Stimulated activated CD4-positive, alpha-beta T cell treated with anti-CD3 and anti-CD28 coated beads, Interleukin-12 subunit alpha, Interleukin-12 subunit beta, amount 100 ng/mL, for 48 hours (primary cell): Measurements from ENCODE around the gene CLDN6.

ENCODE experiments used
- DNase-seq, 3 donors: peaks; one replicate each; pipeline ENCODE4 v3.0.0-alpha.2; 2020; ENCODE audit warnings: low read depth in 2 of 3, low spot score in 1 of 3

Gene CLDN6

GRCh38 chr16:2988590-2989099, 29.3 kb downstream of the CLDN6 start:
- no peak for DNase-seq

GRCh38 chr16:2987833-2988232, 30.1 kb downstream of the CLDN6 start:
- DNase-seq = no peak

GRCh38 chr16:2987286-2987685, 30.7 kb downstream of the CLDN6 start:
- DNase-seq = no peak

DNA sequence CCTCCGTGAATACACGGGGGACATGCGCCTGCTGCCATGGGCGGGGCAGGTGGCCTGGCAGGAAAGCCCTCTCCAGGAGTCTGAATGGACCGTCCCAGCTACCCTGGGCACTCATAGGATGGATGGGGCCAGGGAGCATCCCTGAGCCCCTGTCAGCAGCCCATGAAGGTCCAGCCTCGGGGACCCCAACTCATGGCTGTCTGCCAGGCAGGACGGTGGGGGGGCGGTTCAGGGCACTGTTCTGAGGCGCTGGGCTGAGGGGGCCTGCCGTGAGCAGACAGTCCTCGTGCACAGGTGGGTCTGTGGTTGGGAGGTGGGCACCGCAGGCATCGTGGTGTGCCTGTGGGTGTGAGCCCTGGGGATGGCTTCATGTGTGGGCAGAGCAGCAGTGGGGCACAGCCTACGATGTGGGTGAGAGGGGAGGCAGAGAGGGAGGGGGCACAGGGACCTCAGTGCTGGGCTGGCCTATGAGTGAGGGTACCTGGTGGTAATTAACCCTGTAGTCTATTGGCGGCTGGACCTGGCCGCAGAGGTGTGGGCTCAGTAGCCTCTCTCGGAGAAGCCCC, 31.3 kb downstream of the CLDN6 start:
- DNase-seq = no peak

GRCh38 chr16:2985893-2986355, 32.1 kb downstream of the CLDN6 start:
- DNase-seq = no peak

GRCh38 chr16:2985462-2985861, 32.5 kb downstream of the CLDN6 start:
- no peak for DNase-seq

- peak; percentile 64 to 77 (median 73) for DNase-seq
Observed at GRCh38 chr16:2983706-2984136, 34.3 kb downstream of the CLDN6 start.

DNA sequence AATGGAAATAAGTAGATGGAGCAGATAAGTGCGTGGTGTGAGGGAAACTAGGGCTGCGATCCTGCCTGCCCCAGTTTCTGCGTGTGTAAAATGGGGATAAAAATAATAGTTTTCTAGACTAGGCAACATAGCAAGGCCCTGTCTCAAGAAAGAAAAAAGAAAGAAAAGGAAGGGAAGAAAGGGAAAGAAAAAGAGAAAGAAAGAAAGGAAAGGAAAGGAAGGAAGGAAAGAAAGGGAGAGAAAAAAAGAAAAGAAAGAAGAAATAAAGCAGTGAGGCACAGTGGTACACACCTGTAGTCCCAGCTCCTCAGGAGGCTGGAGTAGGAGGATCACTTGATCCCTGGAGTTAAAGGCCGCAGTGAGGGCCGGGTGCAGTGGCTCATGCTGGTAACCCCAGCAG, 35.6 kb downstream of the CLDN6 start:
- DNase-seq = no peak

DNA sequence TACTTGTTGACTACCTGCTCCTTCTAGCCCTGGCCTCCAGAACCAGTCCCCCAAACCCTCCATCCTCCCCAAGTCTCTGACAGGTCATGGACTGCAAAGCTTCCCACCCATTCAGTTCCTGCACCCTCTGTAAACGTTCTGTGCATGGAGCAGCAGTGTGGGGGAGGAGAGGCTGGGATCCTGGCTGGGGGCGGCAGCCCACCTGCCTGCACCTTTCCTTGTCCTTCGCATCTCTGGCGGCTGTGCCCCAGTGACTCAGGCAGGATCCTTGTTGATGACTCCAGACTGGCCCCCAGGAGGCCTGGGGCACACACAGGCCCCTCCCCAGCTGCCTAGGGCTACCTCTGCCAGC, 36.1 kb downstream of the CLDN6 start:
- no peak for DNase-seq

DNA sequence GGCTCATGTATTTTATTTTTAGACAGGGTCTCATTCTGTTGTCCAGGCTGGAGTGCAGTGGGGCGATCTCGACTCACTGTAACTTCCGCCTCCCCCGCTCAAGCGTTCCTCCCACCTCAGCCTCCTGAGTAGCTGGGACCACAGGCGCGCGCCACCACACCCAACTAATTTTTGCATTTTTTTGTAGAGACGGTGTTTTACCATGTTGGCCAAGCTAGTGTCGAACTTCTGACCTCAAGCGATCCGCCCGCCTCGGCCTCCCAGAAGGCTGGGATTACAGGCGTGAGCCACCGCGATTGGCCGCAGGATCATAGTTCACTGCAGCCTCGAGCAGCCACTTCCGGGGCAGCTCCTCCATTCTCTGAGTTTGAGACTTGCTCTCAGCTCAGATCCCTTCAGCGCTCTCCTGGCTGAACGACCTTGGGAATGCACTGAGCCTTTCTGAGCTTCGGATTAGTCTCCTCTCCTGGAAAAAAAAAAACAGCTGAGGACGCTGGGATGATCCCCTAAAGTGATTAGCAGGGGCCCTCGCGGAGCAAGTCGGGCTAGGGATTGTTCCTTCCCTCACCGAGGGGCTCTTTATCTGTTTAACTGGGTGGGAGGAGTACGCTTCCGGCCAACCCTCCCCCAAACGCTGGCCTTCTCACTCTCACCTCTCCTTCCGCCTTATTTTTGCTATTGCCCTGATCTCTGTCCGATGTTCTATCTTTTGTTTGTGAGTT, 36.6 kb downstream of the CLDN6 start:
- DNase-seq = no peak

DNA sequence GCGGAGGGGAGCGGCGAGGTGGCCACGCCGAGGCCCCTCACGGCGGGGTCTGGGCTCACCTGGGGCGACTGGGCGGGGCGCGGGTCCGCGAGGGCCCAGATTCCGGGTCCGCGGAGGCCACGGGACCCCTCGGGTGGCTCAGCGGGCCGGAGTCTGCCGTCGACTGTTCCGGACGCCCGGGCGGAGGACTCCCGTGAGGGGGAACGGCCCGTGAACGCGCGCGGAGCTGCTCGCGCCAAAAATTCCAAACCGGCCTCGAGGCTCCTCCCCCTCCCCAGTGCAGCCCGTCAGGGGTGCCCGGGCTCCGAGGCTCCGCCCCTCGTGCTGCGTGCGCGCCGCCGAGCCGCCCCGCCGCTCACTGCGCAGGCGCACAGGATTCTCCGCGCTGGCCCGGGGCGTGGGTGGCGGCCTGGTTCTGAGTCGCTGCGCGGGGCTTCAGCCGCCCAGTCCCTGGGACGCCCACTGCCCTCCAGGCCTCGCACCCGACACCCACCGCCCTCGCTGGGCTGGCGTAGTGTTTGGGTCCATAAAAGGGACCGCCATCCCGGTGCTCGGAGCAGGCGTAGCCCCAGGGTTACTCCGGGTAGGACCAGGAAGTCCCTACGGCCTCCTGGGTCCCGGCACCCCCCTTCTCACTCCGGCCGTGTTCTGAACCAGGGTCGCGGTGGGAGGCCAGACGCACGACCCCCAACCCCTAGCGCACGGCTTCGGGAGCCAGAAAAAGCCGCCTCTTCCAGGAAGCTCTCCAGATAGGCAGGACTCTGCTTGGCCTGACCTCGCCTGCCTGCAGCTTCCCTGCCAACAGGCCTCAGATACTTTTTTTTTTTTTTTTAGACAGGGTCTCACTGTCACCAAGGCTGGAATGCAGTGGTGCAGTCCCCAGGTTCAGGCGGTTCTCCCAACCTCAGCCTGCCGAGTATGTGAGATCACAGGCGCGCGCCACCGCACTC, 37.5 kb downstream of the CLDN6 start, which contains the start of gene PKMYT1:
Gene PKMYT1, minus strand, starts transcription at position 220 of the 950 bp plus-strand sequence. CDS start 789 bp downstream, outside the sequence.
- DNase-seq = peak; percentile 90 to 95 (median 94)

GRCh38 chr16:2979669-2980226, 38.2 kb downstream of the CLDN6 start:
- DNase-seq = no peak

- no peak for DNase-seq
Observed at GRCh38 chr16:2977440-2977839, 40.5 kb downstream of the CLDN6 start.

- DNase-seq = no peak
Observed at GRCh38 chr16:2976673-2977072, 41.3 kb downstream of the CLDN6 start.

DNA sequence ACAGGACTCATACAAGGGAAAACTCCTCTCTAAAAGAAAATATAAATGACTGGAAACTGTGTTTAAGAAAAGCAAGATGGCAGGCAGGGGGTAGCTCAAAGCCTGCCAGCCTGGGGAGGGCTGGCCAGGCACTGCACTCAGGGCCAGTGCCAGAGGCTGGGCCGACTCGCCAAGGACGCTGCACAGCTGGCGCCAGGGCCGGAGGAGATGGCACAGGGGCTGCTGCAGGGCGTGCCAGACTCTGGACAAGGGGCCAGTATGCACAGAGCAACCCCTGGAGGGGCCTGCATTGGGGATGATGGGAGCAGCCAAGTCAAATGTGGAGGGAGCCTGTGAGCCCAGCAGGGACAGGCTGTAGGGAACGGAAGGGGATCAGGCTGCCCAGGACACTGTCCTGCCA, 41.8 kb downstream of the CLDN6 start:
- no peak for DNase-seq

- no peak for DNase-seq
Observed at GRCh38 chr16:2975161-2975795, 42.7 kb downstream of the CLDN6 start.

DNA sequence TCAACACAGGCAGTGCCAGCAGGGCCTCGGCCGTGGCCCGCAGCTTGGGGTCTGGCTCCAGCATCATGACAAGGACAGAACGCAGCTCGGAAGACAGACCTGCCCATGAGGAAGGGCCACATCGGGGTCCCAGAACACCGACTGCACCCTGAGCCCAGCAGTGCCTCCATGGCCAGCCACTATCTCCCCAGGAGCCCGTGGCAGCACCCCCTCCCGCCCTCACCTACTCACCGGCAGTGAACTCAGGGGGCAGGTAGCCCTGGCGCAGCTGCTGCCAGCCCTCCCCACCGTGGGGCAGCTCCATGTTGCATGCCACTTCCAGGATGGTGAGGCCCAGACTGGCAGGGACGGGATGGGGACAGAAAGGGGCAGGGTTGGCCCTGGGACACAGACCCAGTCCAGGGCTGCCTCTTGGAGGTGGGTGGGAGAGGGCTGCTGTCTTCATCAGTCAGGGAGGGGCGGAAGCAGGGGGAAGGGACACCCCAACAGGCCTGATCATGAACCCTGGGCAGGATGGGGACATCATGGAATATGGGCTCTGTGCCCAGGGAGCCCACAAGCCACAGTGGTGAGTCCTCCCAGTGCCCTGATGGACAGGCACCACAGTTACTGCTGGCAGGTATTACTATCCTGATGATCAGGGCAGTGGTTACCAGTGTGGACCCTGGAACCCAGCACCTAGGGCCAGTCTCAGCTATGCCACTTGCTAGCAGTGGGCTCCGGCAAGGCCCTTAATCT, 43.5 kb downstream of the CLDN6 start:
- no peak for DNase-seq

DNA sequence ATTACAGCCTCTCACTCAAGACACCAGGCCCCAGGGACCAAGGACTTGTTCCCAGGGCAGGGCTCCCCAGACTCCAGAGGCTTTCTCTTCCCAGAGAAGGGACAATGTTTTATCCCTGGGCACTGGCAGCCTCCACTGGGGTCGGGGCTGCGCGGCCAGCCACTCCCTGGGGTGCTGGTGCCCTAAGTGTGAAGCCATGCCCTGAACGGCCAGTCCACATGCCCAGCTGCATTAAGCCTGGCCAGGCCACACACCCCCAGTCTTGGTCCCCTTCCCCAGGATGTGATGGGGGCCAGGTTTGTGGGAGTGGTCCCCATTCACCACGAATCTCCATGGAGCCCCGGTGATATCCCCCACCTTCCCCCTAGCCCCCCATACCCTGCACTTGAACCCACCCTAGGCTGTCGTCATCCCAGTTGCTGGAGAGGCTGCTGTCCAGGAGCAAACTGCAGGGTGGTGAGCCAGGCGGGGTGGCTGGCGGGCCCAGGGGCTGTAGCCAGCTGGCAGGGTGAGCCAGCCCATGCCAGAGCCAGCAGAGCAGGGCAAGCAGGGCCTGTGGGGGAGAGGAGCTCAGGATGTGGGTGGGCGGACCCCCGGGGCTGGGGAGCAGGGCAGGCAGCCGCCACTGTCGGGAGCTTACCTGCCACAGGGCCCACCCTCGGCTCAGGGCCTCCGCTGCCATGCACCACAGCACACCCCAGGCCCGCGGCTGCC, 44.2 kb downstream of the CLDN6 start:
- DNase-seq = no peak

- DNase-seq = no peak
Observed at GRCh38 chr16:2973093-2973492, 44.9 kb downstream of the CLDN6 start.
